Upper lobe of left lung (tissue), 4 donors: ENCODE results near the gene ACTR2.

Experiments
- EP300 ChIP-seq, 4 donors: sonication (generic); formaldehyde crosslinking; IDR thresholded peaks; one replicate each; pipeline ENCODE4 v1.5.1; 2017; ENCODE audit warnings: antibody characterized with exemption in 4 of 4, control low read depth in 2 of 4
- POLR2A ChIP-seq, 4 donors: fragments of 450-650 bp; IDR thresholded peaks; one replicate each; pipeline ENCODE4 v1.5.1; 2016 to 2017; ENCODE audit warnings: antibody characterized with exemption in 4 of 4, mild to moderate bottlenecking in 2 of 4
- POLR2AphosphoS5 ChIP-seq, 2 donors: sonication (generic); formaldehyde crosslinking; IDR thresholded peaks; one replicate each; pipeline ENCODE4 v1.5.1; 2017; ENCODE audit warnings: antibody characterized with exemption in 2 of 2
- TF ChIP-seq, protein P1 (sequence below), 6 experiments: fragments of 450-650 bp in 4 of 6; fragments of 200-600 bp in 2 of 6; sonication (generic) in 2 of 6; IDR thresholded peaks; one replicate each; pipeline ENCODE4 v1.5.1; 2016 to 2019; ENCODE audit warnings: antibody characterized with exemption in 6 of 6

DNA sequence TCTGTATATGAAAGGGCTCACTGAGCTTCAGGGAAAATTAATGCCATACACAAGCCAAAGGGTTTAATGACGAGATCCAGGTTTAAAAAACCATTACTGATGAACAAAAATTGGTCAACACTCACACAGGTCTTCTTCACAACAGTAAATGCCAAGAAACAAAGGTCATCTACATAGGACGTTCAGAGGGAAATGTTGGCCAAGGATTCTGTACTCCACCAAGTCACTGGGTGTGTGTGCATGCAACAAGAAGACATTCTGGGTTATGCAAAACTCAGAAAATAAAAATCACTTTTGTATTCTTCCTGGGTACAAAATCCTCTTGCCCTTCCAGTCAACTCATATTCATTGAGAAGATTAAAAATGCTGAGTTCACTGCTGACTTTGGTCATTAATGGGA is 78.3 kb downstream of the ACTR2 start:
- TF ChIP-seq, protein P1, sequence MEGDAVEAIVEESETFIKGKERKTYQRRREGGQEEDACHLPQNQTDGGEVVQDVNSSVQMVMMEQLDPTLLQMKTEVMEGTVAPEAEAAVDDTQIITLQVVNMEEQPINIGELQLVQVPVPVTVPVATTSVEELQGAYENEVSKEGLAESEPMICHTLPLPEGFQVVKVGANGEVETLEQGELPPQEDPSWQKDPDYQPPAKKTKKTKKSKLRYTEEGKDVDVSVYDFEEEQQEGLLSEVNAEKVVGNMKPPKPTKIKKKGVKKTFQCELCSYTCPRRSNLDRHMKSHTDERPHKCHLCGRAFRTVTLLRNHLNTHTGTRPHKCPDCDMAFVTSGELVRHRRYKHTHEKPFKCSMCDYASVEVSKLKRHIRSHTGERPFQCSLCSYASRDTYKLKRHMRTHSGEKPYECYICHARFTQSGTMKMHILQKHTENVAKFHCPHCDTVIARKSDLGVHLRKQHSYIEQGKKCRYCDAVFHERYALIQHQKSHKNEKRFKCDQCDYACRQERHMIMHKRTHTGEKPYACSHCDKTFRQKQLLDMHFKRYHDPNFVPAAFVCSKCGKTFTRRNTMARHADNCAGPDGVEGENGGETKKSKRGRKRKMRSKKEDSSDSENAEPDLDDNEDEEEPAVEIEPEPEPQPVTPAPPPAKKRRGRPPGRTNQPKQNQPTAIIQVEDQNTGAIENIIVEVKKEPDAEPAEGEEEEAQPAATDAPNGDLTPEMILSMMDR (IDR thresholded peaks at IDR 0.05): no peak
- no peak for TF ChIP-seq POLR2AphosphoS5 (IDR thresholded peaks at IDR 0.05)
- TF ChIP-seq POLR2A (IDR thresholded peaks at IDR 0.05): no peak
- TF ChIP-seq EP300 (IDR thresholded peaks at IDR 0.05): no peak
